Smooth muscle cell of the brain vasculature (primary cell): Measurements from ENCODE around the gene ZBTB16.

ENCODE experiments used
- DNase-seq: peaks from one replicate; pipeline ENCODE4 v3.0.0-alpha.2; 2012; ENCODE audit warnings: low read depth, low spot score

The ZBTB16 gene

DNA sequence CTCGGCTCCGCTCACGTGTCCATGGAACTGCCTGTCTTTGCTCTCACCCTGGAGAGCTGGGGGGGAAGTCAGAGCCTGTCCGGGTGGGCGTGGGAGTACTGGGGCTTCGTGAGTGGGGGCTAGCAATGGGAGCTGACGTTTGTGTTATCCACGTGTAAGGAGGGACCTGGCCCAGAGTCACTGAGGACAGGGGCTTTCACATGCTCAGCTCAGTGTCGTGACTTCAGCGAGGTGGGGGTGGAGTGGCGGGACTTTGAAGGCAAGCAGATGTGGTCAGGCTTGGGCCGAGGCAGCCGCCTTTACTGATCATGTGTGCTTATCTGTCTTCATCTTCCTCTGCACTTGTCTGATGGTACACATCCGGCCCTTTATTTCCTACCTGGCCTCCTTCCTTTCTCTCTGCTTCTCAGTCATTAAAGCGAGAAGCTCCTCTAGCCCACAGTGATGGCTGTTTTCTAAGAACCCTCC is 123.6 kb downstream of the ZBTB16 start:
- no peak for DNase-seq

DNA sequence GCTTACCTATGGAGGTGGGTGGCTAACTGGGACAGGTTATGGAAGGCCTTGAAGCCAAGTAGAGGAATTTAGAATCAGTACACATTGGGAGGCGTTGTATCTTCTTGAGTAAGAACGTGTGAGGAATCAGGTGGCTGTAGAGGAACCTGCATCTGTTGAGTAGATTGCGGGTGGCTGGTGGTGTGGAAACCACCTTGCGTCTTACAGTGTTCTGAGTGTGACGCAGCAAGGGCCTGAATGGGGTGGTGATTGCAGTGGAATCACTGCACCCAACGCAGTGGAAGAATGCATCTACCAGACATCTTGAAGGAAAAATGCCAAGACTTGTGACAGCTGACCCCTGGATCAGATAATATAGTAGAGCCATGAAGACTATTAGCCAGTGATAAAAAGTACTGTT is 125.9 kb downstream of the ZBTB16 start:
- no peak for DNase-seq

DNA sequence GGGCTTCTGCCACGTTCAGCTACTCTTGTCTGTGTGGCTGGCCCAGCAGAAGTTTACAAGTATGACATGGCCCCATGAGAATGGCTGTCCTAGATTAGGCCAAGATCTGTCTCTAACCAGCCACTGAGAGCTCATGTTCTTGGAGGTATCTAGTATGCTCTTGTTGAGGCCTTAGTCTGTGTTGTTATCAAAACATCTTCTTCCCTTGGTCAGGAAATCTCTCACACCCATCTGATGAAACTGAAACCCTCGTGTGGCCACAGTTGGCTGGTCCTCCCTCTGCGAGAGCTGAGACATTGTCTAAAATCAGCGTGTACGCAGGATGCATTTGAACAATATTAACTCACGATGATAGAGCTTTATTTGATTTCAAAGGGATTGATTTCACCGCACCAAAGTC is 127.7 kb downstream of the ZBTB16 start:
- DNase-seq, result no peak

DNA sequence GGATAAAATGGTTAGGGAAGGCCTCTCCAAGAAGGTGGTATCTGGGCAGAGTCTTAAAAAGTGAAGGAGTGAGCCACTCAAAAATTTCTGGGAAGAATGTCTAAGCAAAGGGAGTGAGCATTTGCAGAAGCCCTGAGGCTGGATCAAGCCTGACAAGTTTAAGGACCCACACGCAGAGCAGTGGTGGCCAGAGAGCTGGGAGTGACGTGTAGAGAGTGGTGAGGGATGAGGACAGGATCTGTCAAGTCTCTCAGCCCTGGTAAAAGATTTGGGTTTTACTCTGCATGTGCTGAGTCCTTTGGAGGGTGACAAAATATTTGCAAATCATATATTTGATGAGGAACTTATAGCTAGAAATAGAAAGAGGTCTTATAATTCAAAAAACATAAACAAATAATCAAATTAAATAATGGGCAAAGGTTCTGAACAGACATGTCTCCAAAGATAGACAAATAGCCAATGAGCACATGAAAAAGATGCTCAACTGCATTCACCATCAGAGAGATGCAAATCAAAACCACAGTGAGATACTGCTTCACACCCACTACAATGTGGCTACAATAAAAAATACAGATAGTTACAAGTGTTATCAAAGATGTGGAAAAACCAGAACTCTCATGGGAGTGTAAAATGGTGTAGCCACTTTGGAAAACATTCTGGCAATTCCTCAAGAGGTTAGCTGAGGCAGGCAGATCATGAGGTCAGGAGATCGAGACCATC is 129.5 kb downstream of the ZBTB16 start:
- no peak for DNase-seq

DNA sequence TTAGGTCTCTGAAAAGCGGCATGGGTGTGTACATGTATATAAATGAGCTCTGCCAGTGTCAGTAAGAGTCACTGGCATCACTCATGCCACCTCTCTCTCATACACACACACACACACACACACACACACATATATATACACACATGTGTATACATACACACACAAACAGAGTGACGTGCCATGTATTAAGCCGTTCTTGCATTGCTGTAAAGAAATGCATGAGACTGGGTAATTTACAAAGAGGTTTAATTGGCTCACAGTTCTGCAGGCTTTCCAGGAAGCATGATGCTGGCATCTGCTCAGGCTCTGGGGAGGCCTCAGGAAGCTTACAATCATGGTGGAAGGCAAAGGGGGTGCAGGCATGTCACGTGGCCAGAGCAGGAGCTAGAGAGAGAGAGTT is 131.1 kb downstream of the ZBTB16 start:
- DNase-seq, result no peak

DNA sequence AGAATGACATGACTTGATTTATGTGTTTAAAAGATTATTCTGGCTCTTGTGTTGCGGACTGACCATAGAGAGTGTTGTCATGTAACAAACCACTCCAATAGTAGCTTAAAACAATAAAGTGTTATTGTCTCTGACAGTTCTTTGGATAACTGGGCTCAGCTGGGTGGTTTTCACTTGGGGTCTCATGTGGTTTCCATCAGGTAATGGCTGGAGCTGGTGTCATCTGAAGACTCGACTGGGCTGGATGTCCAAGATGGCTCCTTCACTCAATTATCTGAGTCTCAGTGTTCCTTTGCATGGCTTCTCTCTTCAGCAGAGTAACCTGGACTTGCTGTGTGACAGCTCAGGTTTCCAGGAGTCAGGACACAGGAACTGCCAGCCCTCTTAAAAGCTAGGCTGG is 132.4 kb downstream of the ZBTB16 start:
- DNase-seq, result no peak

DNA sequence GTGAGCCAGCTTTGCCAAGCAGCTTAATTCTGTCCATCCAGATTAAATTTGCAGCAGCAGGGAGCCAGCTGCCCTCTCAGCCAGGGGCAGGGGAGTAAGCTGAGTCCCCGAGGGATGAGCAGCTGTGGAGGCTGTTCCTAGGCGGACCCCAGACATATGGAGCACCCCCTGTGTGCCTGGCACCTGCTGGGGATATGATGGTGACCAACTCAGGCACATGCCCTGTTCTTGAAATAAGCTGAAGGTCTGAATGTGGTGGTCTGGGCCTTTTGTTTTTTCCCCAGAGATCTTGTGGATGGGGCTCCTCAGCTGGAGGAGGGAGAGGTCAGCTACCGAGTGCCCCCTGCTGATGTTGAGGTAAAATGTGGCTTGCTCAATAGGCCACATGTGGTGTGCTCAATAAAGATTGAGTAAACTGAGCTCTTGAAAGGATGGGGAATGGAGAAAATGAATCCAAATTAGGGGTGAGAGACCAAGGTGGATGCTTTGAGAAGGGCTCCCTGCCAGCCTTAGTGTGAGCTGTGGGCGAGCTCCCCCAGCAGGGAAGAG is 133.4 kb downstream of the ZBTB16 start:
- no peak for DNase-seq

DNA sequence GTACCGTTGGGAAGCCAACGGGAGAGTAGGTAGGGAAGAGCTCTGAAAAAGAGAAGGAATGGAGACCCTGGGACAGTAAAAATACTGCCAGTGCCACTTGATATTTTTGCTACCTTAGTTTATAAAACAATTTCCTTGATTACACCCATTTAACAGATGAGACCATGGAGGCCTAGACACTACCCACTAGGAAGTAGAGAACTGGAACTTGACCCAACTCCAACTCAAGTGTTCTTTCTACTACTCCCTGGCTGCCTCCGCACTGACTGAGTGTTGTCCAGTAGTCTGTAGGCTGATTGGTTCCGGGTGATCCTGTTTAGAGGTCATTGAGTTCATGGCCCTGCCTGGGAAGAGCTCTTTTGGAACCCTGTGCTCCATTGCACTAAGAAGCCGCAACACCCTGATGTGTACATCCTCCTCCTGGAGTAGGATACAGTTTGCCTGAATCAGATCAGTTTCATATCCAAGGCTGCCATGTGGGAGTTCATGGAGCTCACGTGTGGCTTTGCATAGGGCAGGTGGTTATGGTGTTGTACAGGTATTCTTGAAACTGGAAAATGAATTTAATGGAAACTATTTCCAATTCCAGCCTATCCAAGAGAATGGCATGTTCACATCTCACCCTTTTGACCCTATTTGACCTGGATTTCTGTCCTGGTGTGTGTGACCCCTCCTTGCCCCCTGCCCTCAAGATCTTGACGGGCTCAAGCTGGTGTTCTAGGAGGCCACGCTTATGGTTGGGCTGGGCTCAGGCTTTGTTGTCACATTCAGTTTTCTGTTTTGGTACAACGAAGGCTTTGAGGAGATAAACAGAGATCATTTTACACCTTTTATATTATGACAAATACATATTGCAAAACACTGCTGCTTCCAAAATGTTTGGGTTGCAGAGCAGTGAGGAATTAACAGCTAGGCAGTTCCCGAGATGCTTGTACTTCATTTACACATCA is 134.5 kb downstream of the ZBTB16 start:
- DNase-seq, result no peak

DNA sequence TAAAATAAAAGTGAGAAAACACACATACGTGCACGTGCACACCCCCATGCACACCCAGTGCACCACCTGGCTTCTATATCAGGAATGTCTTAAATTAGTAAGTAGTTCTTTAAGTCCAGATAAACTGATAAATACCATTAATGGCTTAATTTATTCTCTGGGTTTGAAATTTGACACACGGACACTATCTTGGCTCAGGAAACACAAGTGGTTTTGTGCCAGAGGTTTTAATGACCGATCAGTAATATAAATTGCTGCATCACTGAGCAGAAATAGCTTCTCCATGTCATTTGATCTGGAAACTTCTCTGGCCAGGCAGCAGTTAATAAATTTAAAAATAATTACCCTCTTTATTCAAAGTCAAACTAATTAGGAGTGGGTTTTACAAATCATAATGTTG is 135.2 kb downstream of the ZBTB16 start:
- no peak for DNase-seq

DNA sequence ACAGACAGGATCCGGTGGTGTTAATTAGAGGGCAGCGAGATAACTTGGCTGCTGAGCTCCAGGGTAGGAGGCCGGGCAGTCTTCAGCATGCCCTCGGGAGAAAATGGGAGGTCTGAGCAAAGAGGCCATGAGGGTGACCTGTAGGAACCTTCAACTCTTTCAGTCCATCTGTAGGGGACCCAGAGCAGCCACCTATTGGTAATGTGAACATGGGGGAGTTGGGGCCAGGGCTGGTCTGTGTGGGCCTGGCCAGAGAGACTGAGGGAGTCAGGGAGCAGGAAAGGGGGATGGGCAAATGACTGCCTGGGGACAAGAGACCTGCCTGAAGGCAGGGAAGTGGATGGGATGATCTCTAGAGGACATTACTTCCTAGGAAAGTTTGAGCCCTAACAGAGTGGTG is 135.6 kb downstream of the ZBTB16 start:
- DNase-seq, result no peak

DNA sequence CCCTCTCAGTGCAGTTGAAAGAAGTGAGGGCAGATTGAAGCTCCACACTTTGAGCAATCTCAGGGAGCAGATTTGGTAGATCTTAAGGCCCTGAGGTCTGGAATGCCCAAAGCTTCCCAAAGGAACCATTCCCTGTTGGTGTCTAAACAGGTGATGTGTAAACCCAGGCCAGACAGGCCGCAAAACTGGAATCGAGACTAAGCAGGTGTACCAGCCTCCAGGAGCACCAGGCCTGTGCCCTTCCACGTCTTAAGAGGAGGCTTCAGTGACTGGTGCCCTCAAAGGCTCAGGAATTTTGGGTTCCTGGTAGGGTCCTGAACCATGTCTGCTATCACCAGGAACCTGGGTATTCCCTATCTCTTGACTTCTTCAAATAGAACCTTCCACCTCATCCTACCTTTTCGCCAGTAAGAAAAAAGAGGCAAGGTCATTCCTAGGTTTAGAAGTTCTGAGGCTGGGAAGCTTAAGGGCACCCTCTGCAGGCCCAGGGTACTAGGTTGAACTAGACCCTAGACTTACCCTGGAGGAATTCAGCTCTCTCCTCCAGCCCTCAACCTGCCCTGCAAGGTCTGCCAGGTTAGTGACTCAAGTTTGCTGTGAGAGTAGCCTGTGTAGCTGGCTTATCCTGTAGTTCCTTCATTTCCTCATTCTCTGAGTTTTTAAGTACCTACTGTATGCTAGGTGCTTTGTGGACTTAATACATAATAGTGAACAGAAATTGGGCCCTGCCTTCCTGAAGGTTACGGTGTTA is 136.6 kb downstream of the ZBTB16 start:
- no peak for DNase-seq

DNA sequence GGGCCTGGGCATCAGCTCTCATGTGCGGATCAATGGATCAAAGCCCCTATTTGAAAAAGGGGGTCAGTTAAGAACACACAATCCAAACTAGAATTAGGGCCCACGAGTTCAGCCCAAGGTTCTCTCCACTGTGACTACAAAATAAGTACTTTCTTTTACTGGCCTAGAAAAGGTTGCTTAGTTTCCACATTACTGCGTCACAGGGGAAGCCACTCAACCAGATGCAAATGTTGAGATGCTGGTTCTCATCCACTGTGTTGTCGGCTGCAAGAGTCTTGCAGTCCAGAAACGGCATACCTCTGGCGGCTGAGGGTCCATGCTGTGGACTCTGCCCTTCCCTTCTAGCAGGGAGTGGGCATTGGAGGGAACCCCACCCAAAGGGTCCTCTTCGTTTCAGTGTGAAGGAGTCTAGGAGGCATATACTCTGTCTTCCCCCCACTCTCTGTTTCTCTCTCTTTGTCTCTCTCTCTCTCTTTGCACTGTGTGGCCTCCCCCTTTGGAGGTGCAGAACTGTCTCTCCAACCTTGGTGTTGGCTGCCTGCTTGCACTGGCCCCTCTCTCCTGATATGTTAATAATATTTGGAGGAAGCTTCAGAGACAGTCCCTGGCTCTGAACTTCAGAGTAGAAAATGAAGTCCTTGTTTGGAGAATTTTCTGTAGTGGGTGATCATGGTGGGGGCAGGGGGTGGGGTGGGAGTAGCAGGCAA is 137.6 kb downstream of the ZBTB16 start:
- no peak for DNase-seq

DNA sequence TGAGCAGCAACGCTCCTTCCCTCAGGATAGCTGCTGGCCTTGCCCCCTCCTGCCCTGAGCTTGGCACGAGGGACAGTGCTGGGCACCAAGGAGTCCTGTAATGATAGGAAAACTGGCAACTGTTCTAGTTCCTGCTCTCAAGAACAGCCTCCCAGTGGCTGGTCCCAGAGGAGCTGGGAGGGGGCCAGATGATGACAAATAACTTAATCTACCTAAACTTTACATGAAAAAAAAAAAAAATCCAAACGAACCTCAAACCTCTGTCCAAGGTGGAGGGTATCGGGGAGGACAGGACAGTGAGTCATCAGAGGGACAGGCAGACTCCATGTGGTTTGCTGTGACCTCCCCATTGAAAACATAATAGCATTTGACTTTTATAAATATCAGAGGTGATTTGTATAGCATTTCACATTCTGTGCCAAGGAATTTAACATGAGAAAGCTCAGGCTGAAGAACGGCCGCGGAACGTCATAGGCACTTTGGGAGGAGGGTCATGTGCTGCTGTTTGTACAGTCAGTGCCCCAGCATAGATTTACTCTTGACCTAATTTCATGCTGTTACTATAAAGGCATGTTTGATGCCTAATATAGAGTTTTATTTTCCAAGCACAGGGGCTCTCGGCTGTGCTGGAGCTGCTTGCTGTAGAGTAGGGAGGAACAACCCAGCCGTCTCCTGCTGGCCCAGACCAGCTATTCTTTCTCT is 138.4 kb downstream of the ZBTB16 start:
- DNase-seq, result peak; percentile 98

DNA sequence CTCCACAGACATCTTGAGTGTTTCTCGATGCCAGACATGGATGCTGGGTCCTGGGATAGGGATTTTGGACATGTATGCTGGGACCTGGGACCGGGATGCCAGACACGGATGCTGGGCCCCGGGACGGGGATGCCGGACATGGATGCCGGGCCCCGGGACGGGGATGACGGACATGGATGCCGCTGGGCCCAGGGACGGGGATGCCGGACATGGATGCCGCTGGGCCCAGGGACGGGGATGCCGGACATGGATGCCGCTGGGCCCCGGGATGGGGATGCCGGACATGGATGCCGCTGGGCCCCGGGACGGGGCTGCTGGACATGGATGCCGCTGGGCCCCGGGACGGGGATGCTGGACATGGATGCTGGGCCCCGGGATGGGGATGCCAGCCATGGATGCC is 139.5 kb downstream of the ZBTB16 start:
- DNase-seq, result no peak

DNA sequence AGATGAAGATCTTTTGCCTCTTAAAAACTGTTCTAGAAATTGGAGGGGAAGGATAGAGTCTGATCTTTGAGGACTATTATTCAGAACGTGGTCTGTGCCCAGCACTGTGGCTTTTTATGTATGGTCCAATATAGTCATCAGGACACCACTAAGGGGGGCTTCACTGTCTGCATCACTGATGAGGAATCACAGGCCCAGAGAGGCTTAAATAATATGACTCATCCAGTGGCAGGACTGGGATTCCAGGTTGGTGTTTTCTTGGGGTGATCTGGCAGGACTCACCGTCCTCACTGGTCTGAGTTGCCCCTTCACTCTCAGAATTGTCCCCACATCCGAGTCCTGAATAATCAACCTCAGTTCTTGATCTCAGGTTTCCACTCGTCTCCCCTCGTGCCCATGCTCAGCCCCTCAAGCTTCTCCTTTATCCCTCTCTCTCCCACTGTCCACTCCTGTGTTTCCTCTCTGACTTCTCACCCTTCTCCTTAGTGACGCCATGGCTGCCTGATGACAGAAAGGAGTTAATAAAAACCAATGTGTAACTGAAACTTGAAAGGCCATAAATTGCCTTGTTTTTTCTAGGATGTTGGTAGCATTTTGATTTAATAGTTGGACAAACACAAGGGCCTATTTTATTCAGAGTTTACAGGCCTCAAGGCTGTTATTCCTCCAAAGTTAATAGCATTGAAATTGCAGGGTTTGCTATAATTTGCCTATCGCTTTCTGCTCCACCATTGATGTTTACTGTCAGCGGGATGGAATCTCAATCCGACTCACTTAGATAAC is 141.0 kb downstream of the ZBTB16 start:
- no peak for DNase-seq

DNA sequence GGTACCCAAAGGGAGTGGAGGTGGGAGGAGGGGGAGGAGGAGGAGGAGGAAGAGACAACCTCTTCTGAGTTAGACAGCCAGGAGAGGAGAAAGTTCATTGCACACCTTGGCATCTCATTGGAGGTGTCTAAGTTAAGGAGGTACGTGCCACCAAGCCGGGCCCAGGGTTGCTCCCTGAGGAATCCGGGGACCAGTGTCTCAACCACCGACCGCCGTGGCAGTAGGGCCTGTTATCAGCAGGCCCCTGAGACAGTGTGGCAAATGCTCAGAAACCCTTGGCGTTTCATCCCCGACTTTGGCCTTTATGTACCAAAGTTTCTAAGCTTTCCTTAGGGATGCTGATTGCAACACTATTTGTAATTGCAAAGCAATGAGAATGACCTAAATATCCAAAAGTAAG is 141.7 kb downstream of the ZBTB16 start:
- DNase-seq, result no peak

DNA sequence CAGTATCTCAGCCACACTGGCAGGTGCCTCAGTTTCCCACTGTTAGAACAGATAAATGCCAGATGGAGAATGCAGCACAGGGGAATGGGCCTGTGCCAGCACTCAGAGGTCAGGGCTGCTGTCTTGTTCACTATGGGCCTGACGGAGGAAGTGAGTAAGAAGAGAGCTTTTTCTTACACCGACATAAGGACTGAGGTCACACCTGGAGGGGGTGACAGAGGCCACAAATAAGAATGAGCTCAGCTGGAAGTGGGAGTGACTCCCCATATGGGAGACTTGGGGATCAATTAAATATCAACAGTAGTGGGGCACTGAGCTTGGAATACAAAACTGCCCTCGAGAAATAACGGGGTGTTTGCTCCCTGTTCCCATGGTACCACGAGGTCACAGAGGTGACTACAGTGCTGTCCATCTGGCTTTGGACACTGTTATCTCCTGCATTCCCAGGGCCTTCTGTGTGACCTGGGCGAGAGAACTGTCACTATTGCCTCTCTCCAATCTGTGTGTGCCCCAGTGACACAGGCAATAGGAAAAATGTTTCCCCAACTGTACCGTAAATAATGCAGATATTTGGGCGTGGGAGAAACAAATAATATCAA is 142.6 kb downstream of the ZBTB16 start:
- DNase-seq, result no peak

DNA sequence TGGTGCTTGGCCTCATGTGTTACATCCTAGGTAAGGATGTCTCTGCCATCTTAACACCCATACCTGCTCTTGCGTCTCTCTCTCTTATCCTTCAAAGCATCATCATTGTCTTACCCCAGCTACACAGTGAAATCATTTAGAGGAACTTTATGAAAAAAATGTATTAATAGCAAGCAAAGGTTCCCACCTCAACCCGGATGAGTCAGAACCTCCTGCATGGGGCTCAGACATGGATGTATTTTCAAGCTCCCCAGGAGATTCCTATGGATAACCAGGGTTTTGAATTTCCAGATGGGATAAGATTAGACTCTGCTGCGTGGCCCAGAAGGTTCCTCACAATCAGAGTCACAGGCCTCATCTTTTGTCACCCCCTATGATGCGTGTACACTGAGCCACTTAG is 147.6 kb downstream of the ZBTB16 start:
- peak; percentile 47 for DNase-seq

DNA sequence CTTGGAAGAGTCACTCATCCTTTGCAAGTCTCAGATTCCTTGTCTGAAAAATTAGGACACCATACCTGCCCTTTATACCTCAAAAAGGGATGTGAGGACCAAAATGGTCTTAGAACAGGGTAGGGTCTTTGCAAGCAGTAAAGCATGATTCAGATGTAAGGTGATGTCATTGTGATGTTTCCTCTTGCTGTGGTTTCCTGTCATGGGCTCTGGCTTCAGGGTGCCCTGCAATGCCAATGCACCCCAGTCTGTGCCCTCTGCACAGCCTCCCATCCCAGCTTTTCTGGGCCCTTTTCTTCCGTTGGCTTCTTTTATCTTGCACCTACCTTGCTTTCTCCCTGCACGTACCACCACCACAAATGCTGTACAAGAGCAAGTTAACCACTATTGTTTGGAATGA is 148.9 kb downstream of the ZBTB16 start:
- DNase-seq, result no peak
